DND-41 (cell line): Measurements from ENCODE around the gene TAF10.

Source experiments
- ATAC-seq: fragments of 200-7000 bp; cut with Tn5 transposase; 3 replicates; pipeline ENCODE4 v1.9.1; 2021; ENCODE audit warnings: low read depth; ENCODE audit not compliant: insufficient read depth
- DNase-seq: peaks from one replicate; pipeline ENCODE4 v3.0.0-alpha.2; 2020
- H2AFZ ChIP-seq: 2 replicates; pipeline ENCODE4 v1.6.0; 2012; ENCODE audit warnings: low read depth, low read length
- H3K27ac ChIP-seq: 2 replicates; pipeline ENCODE4 v1.5.1; 2012; ENCODE audit warnings: low read length, inconsistent platforms
- H3K27me3 ChIP-seq: fragments of 200-600 bp; sonication (generic); 2 replicates; pipeline ENCODE4 v1.6.0; 2012; ENCODE audit warnings: low read length, mild to moderate bottlenecking, inconsistent platforms; ENCODE audit not compliant: insufficient read depth, poor library complexity
- H3K36me3 ChIP-seq: 2 replicates; pipeline ENCODE4 v1.5.1; 2012; ENCODE audit warnings: low read length, inconsistent platforms; ENCODE audit not compliant: insufficient read depth
- H3K4me1 ChIP-seq: 2 replicates; pipeline ENCODE4 v1.5.1; 2012; ENCODE audit warnings: mild to moderate bottlenecking, low read length; ENCODE audit not compliant: insufficient read depth
- H3K4me2 ChIP-seq: 2 replicates; pipeline ENCODE4 v1.6.0; 2012; ENCODE audit warnings: mild to moderate bottlenecking, moderate library complexity, low read length, inconsistent platforms; ENCODE audit not compliant: insufficient read depth
- H3K4me3 ChIP-seq, 2 experiments: fragments of 200-600 bp in 1 of 2; shearing (Covaris generic) in 1 of 2; 2 replicates each; pipeline ENCODE4 v1.5.1; 2012 to 2016; ENCODE audit warnings: inconsistent platforms in 2 of 2, low read length in 2 of 2, mild to moderate bottlenecking in 2 of 2, low read depth in 1 of 2, moderate library complexity in 1 of 2
- H3K79me2 ChIP-seq: 2 replicates; pipeline ENCODE4 v1.6.0; 2012; ENCODE audit warnings: low read length, inconsistent platforms; ENCODE audit not compliant: insufficient read depth
- H3K9ac ChIP-seq: 2 replicates; pipeline ENCODE4 v1.6.0; 2012; ENCODE audit warnings: low read depth, mild to moderate bottlenecking, inconsistent platforms, low read length, moderate library complexity
- H3K9me3 ChIP-seq: 2 replicates; pipeline ENCODE4 v1.5.1; 2012; ENCODE audit warnings: low read length, moderate library complexity, mild to moderate bottlenecking, inconsistent platforms; ENCODE audit not compliant: insufficient read depth, severe bottlenecking
- H4K20me1 ChIP-seq: 2 replicates; pipeline ENCODE4 v1.6.0; 2012; ENCODE audit warnings: low read length; ENCODE audit not compliant: insufficient read depth
- EZH2 ChIP-seq: IDR thresholded peaks from 3 replicates; pipeline ENCODE4 v1.6.1; 2012; ENCODE audit warnings: borderline replicate concordance, low read depth, mild to moderate bottlenecking, moderate library complexity, low read length, inconsistent platforms; ENCODE audit not compliant: severe bottlenecking
- TF ChIP-seq, protein P1 (sequence below): IDR thresholded peaks from 2 replicates; pipeline ENCODE4 v1.5.1; 2012; ENCODE audit warnings: borderline replicate concordance, low read length, moderate library complexity, mild to moderate bottlenecking; ENCODE audit not compliant: poor library complexity, severe bottlenecking; ENCODE audit errors: extremely low read depth

TAF10 gene

GRCh38 chr11:6625156-6625831 is 13.3 kb upstream of the TAF10 start:
- Histone ChIP-seq H3K4me1 (peaks cover 9% of the 10 kb centered on the region), H4K20me1 (no peaks in the 10 kb centered on the region), H2AFZ (no peak overlapping the region), H3K36me3 (no peaks in the 10 kb centered on the region), H3K27me3 (no peaks in the 10 kb centered on the region), H3K4me3 (no peak overlapping the region), H3K79me2 (no peaks in the 10 kb centered on the region), H3K9ac (no peak overlapping the region), H3K27ac (no peak overlapping the region), H3K4me2 (no peak overlapping the region), H3K9me3 (no peaks in the 10 kb centered on the region)
- ATAC-seq = no peak
- TF ChIP-seq, protein P1, sequence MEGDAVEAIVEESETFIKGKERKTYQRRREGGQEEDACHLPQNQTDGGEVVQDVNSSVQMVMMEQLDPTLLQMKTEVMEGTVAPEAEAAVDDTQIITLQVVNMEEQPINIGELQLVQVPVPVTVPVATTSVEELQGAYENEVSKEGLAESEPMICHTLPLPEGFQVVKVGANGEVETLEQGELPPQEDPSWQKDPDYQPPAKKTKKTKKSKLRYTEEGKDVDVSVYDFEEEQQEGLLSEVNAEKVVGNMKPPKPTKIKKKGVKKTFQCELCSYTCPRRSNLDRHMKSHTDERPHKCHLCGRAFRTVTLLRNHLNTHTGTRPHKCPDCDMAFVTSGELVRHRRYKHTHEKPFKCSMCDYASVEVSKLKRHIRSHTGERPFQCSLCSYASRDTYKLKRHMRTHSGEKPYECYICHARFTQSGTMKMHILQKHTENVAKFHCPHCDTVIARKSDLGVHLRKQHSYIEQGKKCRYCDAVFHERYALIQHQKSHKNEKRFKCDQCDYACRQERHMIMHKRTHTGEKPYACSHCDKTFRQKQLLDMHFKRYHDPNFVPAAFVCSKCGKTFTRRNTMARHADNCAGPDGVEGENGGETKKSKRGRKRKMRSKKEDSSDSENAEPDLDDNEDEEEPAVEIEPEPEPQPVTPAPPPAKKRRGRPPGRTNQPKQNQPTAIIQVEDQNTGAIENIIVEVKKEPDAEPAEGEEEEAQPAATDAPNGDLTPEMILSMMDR = no peak
- no peak for TF ChIP-seq EZH2
- no peak for DNase-seq

DNA sequence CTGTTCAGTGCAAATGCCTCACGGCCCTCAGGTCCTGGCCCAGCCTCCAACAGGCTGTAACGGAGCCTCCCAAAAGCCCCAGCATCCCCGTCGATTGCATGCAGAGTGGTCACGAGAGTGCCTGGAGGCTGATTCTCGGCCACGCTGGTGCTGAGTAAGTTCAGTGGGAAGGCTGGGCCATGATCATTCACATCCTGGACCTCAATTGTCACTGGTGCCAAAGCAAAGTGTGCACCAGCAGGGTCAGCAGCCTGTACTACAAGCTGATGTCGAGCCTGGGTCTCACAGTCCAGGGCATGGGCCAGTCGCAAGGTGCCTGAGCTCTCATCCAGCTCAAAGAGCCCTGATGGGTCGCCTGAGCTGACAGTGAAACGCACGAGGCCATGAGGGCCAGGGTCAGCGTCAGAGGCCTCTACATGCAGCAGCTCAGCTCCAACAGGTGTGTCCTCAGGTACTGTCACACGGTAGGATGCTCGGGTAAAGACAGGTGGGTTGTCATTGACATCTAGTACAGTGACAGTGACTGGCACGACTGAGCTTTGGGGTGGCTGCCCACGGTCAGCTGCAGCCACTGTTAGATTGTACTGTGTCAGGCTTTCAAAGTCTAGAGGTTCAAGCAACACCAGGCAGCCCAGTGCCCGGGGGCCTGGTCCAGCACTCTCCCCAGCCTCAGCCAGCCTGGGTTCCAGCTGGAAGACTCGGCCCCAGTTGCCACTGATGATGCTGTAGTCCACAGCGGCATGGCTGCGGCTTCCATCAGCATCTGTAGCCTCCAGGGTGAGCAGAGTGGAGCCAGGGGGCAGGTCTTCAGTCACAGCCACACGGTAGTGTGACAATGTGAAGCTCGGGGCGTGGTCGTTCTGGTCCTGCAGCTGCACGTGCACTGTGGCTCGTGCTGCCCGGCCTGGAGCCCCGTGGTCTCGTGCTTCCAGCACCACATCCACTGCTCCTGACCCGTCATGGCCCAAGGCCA is 11.7 kb upstream of the TAF10 start:
- no peaks in the 10 kb centered on the region for H4K20me1 ChIP-seq
- H3K9ac ChIP-seq = no peak overlapping the region
- ATAC-seq (no peak), DNase-seq (no peak)
- no peak overlapping the region for H2AFZ ChIP-seq
- H3K79me2 ChIP-seq = peaks cover 5% of the 10 kb centered on the region
- H3K9me3 ChIP-seq = no peaks in the 10 kb centered on the region
- no peaks in the 10 kb centered on the region for H3K36me3 ChIP-seq
- H3K4me1 ChIP-seq = peaks cover 19% of the 10 kb centered on the region
- no peak overlapping the region for H3K27ac ChIP-seq
- TF ChIP-seq EZH2 = no peak
- TF ChIP-seq, protein P1 = no peak
- H3K27me3 ChIP-seq = no peaks in the 10 kb centered on the region
- no peak overlapping the region for H3K4me3 ChIP-seq
- no peak overlapping the region for H3K4me2 ChIP-seq

- no peak overlapping the region for H3K9ac ChIP-seq
- TF ChIP-seq, protein P1 = no peak
- no peak for TF ChIP-seq EZH2
- DNase-seq (peak; percentile 14), ATAC-seq (no peak)
- 0 out of 2 replicates have a peak, but pooled peaks cover under 1% of the 10 kb centered on the region for H3K36me3 ChIP-seq
- peaks cover 27% of the 10 kb centered on the region for H3K4me1 ChIP-seq
- H3K4me2 ChIP-seq = no peak overlapping the region
- H4K20me1 ChIP-seq = no peaks in the 10 kb centered on the region
- no peaks in the 10 kb centered on the region for H3K9me3 ChIP-seq
- H2AFZ ChIP-seq = no peak overlapping the region
- H3K27ac ChIP-seq = no peak overlapping the region
- peaks cover 17% of the 10 kb centered on the region for H3K79me2 ChIP-seq
- no peak overlapping the region for H3K4me3 ChIP-seq
- no peaks in the 10 kb centered on the region for H3K27me3 ChIP-seq
These were observed 10.5 kb upstream of the TAF10 start for GRCh38 chr11:6622261-6623171.
